GM10248 (cell line): ENCODE results near the gene IFI27L1.

Source experiments
- CTCF ChIA-PET: fragments of 300-600 bp; sonication (Branson Sonifier 250); formaldehyde crosslinking; extraction: SDS; loops from one replicate; lab custom pipeline; 2021; ENCODE audit warnings: antibody characterized with exemption; lab: Yijun Ruan, JAX
- POLR2A ChIA-PET: fragments of 350-650 bp; sonication (Branson Sonifier 250); formaldehyde crosslinking; extraction: SDS; loops from one replicate; lab custom pipeline; 2020; ENCODE audit warnings: antibody characterized with exemption; lab: Yijun Ruan, JAX
- DNase-seq: peaks from one replicate; pipeline ENCODE4 v3.0.0; 2012; ENCODE audit errors: extremely low spot score
- CTCF ChIP-seq: IDR thresholded peaks from 2 replicates; pipeline ENCODE4 v1.5.1; 2012; ENCODE audit warnings: mild to moderate bottlenecking, low read depth; ENCODE audit errors: extremely low read depth, missing control alignments, control extremely low read depth

IFI27L1 gene

DNA sequence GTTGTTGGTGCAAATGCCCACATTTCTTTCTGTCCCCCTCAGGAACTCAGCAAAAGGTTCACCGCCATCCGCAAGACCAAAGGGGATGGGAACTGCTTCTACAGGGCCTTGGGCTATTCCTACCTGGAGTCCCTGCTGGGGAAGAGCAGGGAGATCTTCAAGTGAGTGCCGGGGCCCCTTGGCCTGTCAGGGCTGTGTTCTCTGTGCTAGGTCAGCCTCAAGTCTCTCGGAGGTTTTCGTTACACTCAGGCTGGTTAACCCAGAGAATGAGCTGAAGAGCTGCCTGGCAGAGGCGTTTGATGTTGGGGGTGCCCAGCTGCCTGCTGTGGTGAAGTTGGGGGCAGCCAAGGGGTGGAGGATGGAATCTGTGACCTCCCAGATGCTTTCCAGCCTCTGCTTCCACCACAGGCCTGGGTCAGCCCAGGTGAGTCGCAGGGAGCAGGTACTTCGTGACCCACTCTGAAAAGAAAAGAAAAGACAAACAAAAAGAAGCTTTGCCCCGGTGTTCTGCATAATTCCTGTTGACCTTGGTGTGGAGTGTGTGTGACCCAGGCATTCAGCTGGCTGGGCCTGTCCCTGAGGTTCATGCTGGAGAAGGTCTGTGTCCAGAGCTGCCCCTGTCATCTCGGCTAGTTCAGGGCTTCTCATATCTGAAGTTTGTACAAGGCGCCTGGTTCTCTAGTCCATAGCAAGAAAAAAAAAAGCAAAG lies 42.0 kb upstream of the IFI27L1 start:
- no peak for TF ChIP-seq CTCF
- POLR2A ChIA-PET, result no interaction called here
- CTCF ChIA-PET, result interaction anchor here (1.3 to 9.0 kb wide), 5 partner anchors 18 to 141 kb away, joined by 3 to 182 read pairs (median 57); partner anchors contain the start of gene OTUB2
- DNase-seq, result no peak

- no peak for TF ChIP-seq CTCF
- ChIA-PET CTCF (interaction anchor here (9.0 kb wide), 1 partner anchor 19 kb away, joined by 151 read pairs; the partner anchor contains the start of gene OTUB2), POLR2A (no interaction called here)
- no peak for DNase-seq
Observed at GRCh38 chr14:94040247-94040646, 40.9 kb upstream of the IFI27L1 start.

- TF ChIP-seq CTCF, result no peak
- DNase-seq, result no peak
- ChIA-PET CTCF (no interaction called here), POLR2A (no interaction called here)
Observed at GRCh38 chr14:94040796-94041195, 40.3 kb upstream of the IFI27L1 start.

GRCh38 chr14:94041551-94042346 lies 39.4 kb upstream of the IFI27L1 start:
- no peak for TF ChIP-seq CTCF
- DNase-seq, result no peak
- ChIA-PET POLR2A (no interaction called here), CTCF (interaction anchor here (1.0 to 1.2 kb wide), 2 partner anchors 16 to 102 kb away, joined by 4 read pairs; partner anchors contain the start of gene OTUB2)

DNA sequence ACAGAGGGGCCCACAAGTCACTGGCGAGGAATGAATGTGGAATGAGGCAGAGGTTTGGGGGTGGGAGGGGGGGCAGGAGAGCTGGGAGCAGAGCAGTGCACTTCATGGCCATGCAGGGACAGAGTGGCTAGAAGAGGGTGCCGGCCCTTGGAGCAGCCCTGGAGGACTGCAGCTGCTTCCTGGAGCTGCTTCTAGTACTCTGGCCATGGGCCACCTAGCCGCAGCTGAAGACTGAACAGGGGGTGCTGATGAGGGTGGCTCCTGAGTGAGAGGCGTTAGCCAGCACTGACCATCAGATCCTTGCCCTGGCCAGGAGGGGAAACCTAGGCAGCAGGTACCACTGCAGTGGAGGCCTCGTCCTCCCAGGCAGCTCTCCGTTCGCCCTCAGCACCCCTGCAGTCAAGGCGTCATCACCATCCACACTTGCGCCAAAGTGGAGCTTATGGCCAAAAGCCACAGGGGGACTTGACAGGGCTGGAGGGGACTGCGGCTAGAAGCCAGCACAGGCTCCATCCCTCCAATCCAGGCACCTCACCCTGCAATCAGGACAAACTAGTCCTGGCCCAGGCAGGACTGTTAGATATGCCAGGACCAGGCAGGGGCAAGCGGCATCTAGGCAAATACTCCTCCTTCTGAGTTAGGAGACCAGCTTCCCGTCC lies 38.5 kb upstream of the IFI27L1 start:
- no peak for DNase-seq
- ChIA-PET CTCF (interaction anchor here (1.0 to 1.2 kb wide), 2 partner anchors 17 to 103 kb away, joined by 4 read pairs; partner anchors contain the start of gene OTUB2), POLR2A (no interaction called here)
- no peak for TF ChIP-seq CTCF
